Tibial nerve (tissue), 4 donors: ENCODE measurements around the gene TNS3.

Experiments used
- CTCF ChIP-seq, 5 experiments: fragments of 200-600 bp in 3 of 5; fragments of 450-650 bp in 2 of 5; sonication (generic) in 3 of 5; IDR thresholded peaks; one replicate each; pipeline ENCODE4 v1.5.1; 2016 to 2019; ENCODE audit warnings: antibody characterized with exemption in 5 of 5, mild to moderate bottlenecking in 3 of 5, moderate library complexity in 2 of 5
- EP300 ChIP-seq, 2 donors: sonication (generic); formaldehyde crosslinking; IDR thresholded peaks; one replicate each; pipeline ENCODE4 v1.6.1; 2017; ENCODE audit warnings: antibody characterized with exemption in 2 of 2, mild to moderate bottlenecking in 1 of 2
- POLR2A ChIP-seq, 2 donors: fragments of 450-650 bp; IDR thresholded peaks; one replicate each; pipeline ENCODE4 v1.6.1; 2017; ENCODE audit warnings: antibody characterized with exemption in 2 of 2, mild to moderate bottlenecking in 2 of 2, moderate library complexity in 2 of 2

DNA sequence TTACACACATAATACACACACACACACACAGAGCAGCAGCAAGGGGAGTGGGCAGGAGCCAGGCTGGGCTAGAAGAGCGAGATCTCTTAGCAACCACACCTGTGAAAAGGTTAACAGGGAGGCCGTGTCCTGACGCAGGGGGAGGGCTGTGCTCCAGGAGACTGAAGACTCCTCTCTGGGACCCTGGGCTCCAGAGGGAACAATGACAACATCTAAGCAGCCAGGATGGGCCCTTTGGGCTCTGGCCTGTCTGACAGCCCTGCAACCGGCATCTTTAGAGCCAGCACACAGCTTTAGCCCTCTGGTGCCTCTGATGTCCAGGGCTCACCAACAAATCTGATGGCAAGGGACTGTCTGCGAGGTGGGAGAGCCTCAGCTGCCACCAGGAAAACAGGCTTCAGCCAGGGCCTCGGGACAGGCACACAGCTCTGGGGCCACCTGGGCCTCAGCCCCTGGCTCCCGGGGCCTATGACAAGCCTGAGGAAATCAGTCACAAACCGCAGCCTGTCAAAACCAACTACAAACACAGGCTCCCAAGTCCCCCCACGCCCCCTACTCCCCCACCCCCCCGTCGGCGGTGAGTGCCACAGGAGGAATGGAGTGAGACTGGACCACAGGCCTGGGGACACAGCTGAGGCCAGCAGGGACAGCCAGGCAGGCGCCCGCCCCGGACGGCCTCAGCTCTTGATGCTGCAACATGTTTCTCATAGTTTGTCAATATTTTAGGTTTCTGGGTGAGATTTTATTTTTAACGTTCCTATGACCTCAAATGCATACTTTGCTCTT lies 102.8 kb downstream of the TNS3 start:
- TF ChIP-seq EP300 (IDR thresholded peaks at IDR 0.05) (no peak), CTCF (IDR thresholded peaks at IDR 0.05) (no peak), POLR2A (IDR thresholded peaks at IDR 0.05) (no peak)
